H7 (cell line): Measurements from ENCODE around the gene TRMT10A. TPM values are rescaled to one million over a fixed set of nuclear protein-coding genes. Genes with fewer than 3 reads are reported as not detected.

ENCODE experiments used
- DNase-seq: peaks from one replicate; pipeline ENCODE4 v3.0.0; 2012
- H3K27me3 ChIP-seq: 2 replicates; pipeline ENCODE4 v1.6.0; 2011; ENCODE audit warnings: mild to moderate bottlenecking, low read length; ENCODE audit not compliant: control insufficient read depth, insufficient read depth
- H3K36me3 ChIP-seq: replicated peaks from 2 replicates; pipeline ENCODE4 v1.5.1; 2011; ENCODE audit warnings: low read length; ENCODE audit not compliant: control insufficient read depth, insufficient read depth
- H3K4me3 ChIP-seq: 2 replicates; pipeline ENCODE4 v1.5.1; 2011; ENCODE audit warnings: low read depth, mild to moderate bottlenecking, control low read depth, low read length, moderate library complexity; ENCODE audit not compliant: insufficient read depth
- total RNA-seq: library from RNA; depleted of rRNA; stranded (reverse); fragments of >200 nt; shearing (Covaris generic); gene quantifications from 2 replicates; pipeline ENCODE4 v1.2.3, GENCODE V29; 2014; rRNA removed

TRMT10A gene, protein sequence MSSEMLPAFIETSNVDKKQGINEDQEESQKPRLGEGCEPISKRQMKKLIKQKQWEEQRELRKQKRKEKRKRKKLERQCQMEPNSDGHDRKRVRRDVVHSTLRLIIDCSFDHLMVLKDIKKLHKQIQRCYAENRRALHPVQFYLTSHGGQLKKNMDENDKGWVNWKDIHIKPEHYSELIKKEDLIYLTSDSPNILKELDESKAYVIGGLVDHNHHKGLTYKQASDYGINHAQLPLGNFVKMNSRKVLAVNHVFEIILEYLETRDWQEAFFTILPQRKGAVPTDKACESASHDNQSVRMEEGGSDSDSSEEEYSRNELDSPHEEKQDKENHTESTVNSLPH
- 3.8 and 6.5 TPM in 2 replicates for total RNA-seq

GRCh38 chr4:99563310-99564186, at the start of gene TRMT10A:
TSS of gene TRMT10A (minus strand) at chr4:99564039. CDS start at chr4:99559338, 4,701 bp downstream.
- H3K4me3 ChIP-seq, result peak within 1 kb of the TSS; percentile 52
- H3K36me3 ChIP-seq, result no peaks in the 10 kb centered on the region
- DNase-seq, result peak; percentile 76
- H3K27me3 ChIP-seq, result no peaks in the 10 kb centered on the region

GRCh38 chr4:99612704-99613103, 48.9 kb upstream of the TRMT10A start:
- H3K4me3 ChIP-seq, result no peak overlapping the region
- DNase-seq, result no peak
- H3K27me3 ChIP-seq, result no peaks in the 10 kb centered on the region
- no peaks in the 10 kb centered on the region for H3K36me3 ChIP-seq

DNA sequence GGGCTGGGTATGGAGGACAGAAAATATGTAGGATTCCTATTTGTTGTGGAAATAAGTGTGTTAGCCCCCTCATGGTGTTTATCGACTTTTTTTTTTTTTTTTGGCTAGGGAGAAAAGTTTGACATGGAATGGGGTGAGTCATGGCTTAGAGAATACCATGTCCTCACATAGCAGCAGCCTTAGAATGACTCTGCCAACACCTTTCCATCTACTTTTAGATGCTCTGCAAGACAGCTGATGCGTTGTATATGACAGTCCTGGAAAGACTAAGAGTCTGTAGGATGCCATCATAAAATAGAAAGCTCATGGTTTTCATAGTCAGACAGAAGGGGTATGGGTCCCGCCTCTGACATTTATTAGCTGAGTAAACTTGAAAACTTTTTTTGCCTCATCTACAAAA, 48.4 kb upstream of the TRMT10A start:
- Histone ChIP-seq H3K36me3 (no peaks in the 10 kb centered on the region), H3K27me3 (no peaks in the 10 kb centered on the region), H3K4me3 (no peak overlapping the region)
- no peak for DNase-seq

DNA sequence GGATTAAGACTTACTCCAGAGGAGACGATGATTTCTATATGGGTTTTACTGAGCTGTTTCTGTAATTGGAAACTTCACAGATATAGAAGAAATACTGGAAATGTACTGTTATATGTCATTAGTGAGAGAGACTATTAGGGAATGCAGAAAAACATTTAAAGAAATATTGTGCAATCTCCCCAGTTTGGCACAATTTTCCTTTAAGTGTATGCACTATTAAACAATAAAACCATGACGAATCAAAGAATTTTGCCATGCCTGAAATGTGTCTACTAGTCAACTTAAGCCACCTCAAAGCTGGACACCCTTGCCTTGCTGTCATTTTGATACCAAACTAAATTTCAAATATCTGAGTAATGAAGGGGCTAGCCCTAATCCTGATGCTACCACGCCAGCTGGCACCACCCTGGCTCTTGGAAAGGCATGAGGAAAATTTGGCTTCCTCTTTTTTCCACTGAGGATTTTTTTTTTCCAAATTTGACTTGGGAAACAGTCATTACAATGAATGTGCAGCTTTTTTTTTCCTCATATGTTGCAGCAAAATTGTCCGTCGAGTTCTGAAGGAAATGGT, 46.9 kb upstream of the TRMT10A start:
- no peak for DNase-seq
- H3K27me3 ChIP-seq, result no peaks in the 10 kb centered on the region
- no peaks in the 10 kb centered on the region for H3K36me3 ChIP-seq
- no peak overlapping the region for H3K4me3 ChIP-seq

DNA sequence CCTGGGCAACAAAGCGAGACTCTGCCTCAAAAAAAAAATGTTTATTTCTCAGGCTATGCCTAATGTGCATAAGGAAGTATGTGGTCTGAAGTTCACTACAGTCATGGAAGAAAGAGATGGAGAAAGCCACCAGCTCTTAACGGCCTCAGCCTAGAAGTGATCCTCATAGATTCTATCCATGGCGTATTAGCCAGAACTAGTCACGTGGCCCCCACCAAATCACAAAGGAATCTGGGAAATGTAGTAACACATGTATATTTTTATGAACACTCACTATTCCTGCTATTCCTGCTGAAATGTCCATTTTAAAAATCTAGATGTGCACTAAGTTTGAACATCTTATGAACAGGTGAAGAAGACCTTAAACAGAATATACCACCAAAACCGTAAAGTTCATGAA, 44.6 kb upstream of the TRMT10A start:
- no peak for DNase-seq
- no peaks in the 10 kb centered on the region for H3K36me3 ChIP-seq
- H3K4me3 ChIP-seq, result no peak overlapping the region
- no peaks in the 10 kb centered on the region for H3K27me3 ChIP-seq

- no peaks in the 10 kb centered on the region for H3K27me3 ChIP-seq
- H3K4me3 ChIP-seq, result no peak overlapping the region
- no peak for DNase-seq
- H3K36me3 ChIP-seq, result no peaks in the 10 kb centered on the region
These were observed 42.9 kb upstream of the TRMT10A start for GRCh38 chr4:99606716-99607115.

DNA sequence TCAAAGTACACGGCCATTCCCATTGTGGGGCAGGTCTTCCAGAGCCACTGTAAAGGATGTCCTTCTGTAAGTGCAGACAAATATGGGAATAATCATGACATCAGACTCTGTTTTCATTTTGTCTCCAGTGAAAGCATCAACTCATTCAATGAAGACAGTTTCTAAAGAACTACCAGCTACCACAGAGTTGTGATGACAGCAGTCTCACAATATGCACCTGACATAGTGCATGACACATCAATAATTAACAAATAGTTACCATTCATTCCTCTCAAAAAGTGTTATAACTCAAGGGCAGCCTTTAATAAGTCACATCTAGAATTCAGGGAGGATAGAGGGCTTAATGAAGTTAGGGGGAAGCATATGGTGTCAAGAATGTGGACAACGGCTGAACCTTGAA, 31.0 kb upstream of the TRMT10A start:
- no peaks in the 10 kb centered on the region for H3K36me3 ChIP-seq
- H3K27me3 ChIP-seq, result no peaks in the 10 kb centered on the region
- no peak for DNase-seq
- no peak overlapping the region for H3K4me3 ChIP-seq

DNA sequence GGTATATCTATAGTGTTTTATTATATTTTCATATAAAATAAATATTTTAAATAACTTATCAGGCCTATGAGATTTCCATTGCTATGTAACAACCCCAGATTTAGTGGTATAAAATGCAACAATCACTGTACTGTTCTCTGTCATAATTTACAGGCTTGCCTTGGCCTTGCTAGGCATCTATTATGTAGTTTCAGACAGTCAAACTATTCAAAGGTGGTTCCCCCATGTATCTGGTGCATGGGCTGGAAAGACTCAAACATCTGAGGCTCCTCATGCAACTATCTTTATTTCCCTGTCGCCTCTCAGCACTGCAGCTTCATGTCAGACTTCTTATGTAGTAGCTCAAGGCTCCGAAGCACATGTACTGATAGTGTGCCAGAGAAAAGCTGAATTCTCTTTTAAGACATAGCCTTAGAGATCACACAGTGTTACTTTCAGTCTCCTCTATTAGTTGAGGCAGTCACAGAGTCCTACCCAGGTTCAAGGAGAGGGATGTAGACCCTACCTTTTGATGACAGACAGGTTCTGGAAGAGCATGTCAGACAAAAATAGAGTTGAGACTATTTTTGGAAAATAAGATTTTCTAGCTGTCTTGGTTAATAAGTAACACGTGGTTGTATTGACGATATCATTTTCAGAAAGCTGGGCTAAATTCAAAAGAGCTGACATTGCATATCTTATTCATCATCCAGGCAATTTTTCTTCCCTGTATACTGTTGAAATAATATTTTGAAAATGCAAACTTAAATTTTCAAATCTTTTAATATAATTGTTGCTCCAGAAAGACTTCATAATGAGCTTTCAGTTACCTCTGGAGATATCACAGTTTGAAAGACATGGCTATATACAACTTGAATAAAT, 30.2 kb upstream of the TRMT10A start:
- Histone ChIP-seq H3K36me3 (no peaks in the 10 kb centered on the region), H3K4me3 (no peak overlapping the region), H3K27me3 (no peaks in the 10 kb centered on the region)
- no peak for DNase-seq

- no peak for DNase-seq
- no peaks in the 10 kb centered on the region for H3K27me3 ChIP-seq
- H3K36me3 ChIP-seq, result no peaks in the 10 kb centered on the region
- no peak overlapping the region for H3K4me3 ChIP-seq
These were observed 27.9 kb upstream of the TRMT10A start for GRCh38 chr4:99591757-99592156.

- no peak overlapping the region for H3K4me3 ChIP-seq
- no peaks in the 10 kb centered on the region for H3K27me3 ChIP-seq
- DNase-seq, result no peak
- no peaks in the 10 kb centered on the region for H3K36me3 ChIP-seq
These were observed 24.0 kb upstream of the TRMT10A start for GRCh38 chr4:99587803-99588202.

- no peak for DNase-seq
- H3K4me3 ChIP-seq, result no peak overlapping the region
- no peaks in the 10 kb centered on the region for H3K36me3 ChIP-seq
- no peaks in the 10 kb centered on the region for H3K27me3 ChIP-seq
These were observed 23.5 kb upstream of the TRMT10A start for GRCh38 chr4:99587309-99587708.

DNA sequence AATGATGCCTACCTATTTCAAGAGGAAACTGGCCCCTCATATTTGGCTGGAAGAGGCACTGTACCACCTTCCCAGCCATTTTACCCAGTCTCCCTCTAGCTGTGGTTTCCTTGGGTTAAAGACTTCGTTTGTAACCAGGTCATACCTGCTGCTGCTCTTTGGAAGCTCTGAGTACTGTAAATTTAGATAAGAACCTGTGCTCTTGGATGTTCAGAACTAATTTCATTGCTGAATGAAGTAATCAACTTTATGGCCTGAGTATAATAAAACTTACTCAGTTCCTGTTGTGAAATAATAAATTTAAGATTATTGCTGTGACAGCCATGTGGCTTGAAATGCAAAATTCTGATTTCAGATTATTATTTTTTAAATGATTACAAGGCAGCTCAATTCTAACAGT, 23.0 kb upstream of the TRMT10A start:
- Histone ChIP-seq H3K27me3 (no peaks in the 10 kb centered on the region), H3K4me3 (no peak overlapping the region), H3K36me3 (no peaks in the 10 kb centered on the region)
- DNase-seq, result no peak

DNA sequence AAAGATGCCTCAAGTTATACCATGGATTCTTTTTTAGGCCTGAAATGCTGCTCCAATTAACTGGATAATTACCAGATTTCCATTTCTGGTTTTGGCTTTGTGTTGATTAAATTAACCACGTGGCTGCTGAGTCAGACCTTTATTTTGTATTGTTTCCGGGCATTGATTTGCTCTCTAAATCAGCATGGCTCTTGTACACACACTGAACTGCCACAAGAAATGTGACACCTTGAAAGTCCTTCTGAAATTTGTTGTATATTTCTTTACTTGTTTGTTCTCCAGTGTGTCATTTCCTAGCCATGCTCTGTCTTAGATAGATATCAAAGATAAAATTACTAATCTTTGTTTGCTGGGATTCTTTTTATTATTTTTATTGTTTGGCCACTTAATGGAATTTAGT, 22.5 kb upstream of the TRMT10A start:
- no peak for DNase-seq
- H3K4me3 ChIP-seq, result no peak overlapping the region
- H3K27me3 ChIP-seq, result no peaks in the 10 kb centered on the region
- no peaks in the 10 kb centered on the region for H3K36me3 ChIP-seq

DNA sequence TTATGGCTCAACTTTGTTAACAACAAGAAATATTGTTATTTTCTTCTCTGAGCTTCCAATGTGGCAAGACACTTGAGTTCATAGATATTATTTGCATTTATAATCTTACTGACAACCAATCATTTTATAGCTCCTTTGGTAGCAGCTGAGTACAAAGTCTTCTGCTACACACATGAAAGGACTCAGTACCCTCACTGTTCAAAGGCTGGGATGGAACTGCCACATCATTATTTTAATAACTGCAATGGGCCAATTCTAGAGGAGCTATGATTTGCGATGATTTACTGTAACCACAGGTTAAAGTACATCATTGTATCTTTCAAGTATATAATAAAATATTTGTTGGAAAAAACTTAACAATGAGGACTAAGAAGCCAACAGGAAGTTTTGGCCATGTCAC, 21.7 kb upstream of the TRMT10A start:
- no peak for DNase-seq
- H3K36me3 ChIP-seq, result no peaks in the 10 kb centered on the region
- H3K27me3 ChIP-seq, result no peaks in the 10 kb centered on the region
- H3K4me3 ChIP-seq, result no peak overlapping the region
